Ishikawa (cell line): ENCODE results near the gene GSTM3.

Source experiments
- CEBPB ChIP-seq: IDR thresholded peaks from 2 replicates; pipeline ENCODE4 v1.6.1; 2012
- CREB1 ChIP-seq: IDR thresholded peaks from 2 replicates; pipeline ENCODE4 v1.6.1; 2012; ENCODE audit warnings: low read depth
- EGR1 ChIP-seq: IDR thresholded peaks from 2 replicates; pipeline ENCODE4 v1.6.1; 2012
- EP300 ChIP-seq: IDR thresholded peaks from 2 replicates; pipeline ENCODE4 v1.6.1; 2012; ENCODE audit warnings: borderline replicate concordance
- FOXM1 ChIP-seq: IDR thresholded peaks from 2 replicates; pipeline ENCODE4 v1.6.1; 2012; ENCODE audit warnings: low read depth, borderline replicate concordance
- NFIC ChIP-seq: IDR thresholded peaks from 2 replicates; pipeline ENCODE4 v1.6.1; 2012
- RAD21 ChIP-seq: IDR thresholded peaks from 2 replicates; pipeline ENCODE4 v1.6.1; 2012; ENCODE audit warnings: low read depth
- REST ChIP-seq: IDR thresholded peaks from 2 replicates; pipeline ENCODE4 v1.6.1; 2012; ENCODE audit warnings: low read depth, mild to moderate bottlenecking
- TAF1 ChIP-seq: IDR thresholded peaks from 2 replicates; pipeline ENCODE4 v1.6.1; 2012; ENCODE audit warnings: low read depth, mild to moderate bottlenecking
- TCF12 ChIP-seq: IDR thresholded peaks from 2 replicates; pipeline ENCODE4 v1.6.1; 2012; ENCODE audit warnings: low read depth
- TEAD4 ChIP-seq: IDR thresholded peaks from 2 replicates; pipeline ENCODE4 v1.6.1; 2012
- YY1 ChIP-seq: IDR thresholded peaks from 2 replicates; pipeline ENCODE4 v1.6.1; 2012; ENCODE audit warnings: low read depth
- ZBTB7A ChIP-seq: IDR thresholded peaks from 2 replicates; pipeline ENCODE4 v1.6.1; 2012; ENCODE audit warnings: low read depth
- TF ChIP-seq, protein P1 (sequence below): IDR thresholded peaks from 2 replicates; pipeline ENCODE4 v1.6.1; 2012
- TF ChIP-seq, protein P2 (sequence below): IDR thresholded peaks from 2 replicates; pipeline ENCODE4 v1.6.1; 2012

GSTM3 gene

DNA sequence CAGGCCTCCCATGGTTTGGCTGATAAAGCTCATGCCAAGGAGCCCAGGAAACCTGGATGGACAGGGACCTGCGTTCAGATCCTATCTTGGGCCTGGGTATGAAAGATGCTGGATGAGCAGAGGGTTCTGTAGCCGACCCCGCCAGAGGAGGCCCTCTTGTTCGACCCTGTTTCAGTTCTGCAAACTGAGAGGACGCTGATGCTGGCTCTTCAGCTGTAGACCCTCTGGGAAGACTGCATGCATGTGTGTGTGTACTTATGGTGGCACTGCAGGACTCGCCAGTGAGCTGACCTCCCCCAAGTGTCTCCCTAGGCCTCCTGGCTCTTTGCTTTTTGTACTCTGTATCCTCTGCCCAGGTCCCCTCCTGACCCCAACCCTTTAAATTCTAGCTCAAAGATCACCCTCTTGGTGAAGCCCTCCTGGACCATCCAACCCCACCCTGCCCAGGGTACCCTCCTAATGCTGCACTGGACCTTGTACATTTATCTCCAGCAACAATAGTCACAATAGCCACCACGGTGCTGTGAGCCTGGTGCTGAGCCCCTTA, 21.3 kb upstream of the GSTM3 start:
- TF ChIP-seq YY1 (no peak), FOXM1 (no peak), TEAD4 (no peak), CEBPB (no peak), ZBTB7A (no peak), TAF1 (no peak), REST (no peak), CREB1 (no peak), RAD21 (no peak), EP300 (no peak), NFIC (no peak), TCF12 (no peak), EGR1 (no peak)
- TF ChIP-seq, protein P1, sequence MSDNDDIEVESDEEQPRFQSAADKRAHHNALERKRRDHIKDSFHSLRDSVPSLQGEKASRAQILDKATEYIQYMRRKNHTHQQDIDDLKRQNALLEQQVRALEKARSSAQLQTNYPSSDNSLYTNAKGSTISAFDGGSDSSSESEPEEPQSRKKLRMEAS: no peak
- TF ChIP-seq, protein P2, sequence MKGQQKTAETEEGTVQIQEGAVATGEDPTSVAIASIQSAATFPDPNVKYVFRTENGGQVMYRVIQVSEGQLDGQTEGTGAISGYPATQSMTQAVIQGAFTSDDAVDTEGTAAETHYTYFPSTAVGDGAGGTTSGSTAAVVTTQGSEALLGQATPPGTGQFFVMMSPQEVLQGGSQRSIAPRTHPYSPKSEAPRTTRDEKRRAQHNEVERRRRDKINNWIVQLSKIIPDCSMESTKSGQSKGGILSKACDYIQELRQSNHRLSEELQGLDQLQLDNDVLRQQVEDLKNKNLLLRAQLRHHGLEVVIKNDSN: no peak

GRCh38 chr1:109761227-109762038, 20.6 kb upstream of the GSTM3 start:
- no peak for TF ChIP-seq TAF1
- TF ChIP-seq EP300: no peak
- TF ChIP-seq CREB1: no peak
- TF ChIP-seq REST: no peak
- TF ChIP-seq FOXM1: no peak
- no peak for TF ChIP-seq CEBPB
- TF ChIP-seq, protein P2: no peak
- no peak for TF ChIP-seq YY1
- TF ChIP-seq EGR1: no peak
- TF ChIP-seq TCF12: no peak
- TF ChIP-seq TEAD4: no peak
- TF ChIP-seq RAD21: no peak
- TF ChIP-seq, protein P1: no peak
- no peak for TF ChIP-seq NFIC
- no peak for TF ChIP-seq ZBTB7A

- TF ChIP-seq EGR1 (no peak), EP300 (no peak), ZBTB7A (no peak), TCF12 (no peak), FOXM1 (no peak)
Measured at GRCh38 chr1:109760581-109761226, 19.9 kb upstream of the GSTM3 start.

DNA sequence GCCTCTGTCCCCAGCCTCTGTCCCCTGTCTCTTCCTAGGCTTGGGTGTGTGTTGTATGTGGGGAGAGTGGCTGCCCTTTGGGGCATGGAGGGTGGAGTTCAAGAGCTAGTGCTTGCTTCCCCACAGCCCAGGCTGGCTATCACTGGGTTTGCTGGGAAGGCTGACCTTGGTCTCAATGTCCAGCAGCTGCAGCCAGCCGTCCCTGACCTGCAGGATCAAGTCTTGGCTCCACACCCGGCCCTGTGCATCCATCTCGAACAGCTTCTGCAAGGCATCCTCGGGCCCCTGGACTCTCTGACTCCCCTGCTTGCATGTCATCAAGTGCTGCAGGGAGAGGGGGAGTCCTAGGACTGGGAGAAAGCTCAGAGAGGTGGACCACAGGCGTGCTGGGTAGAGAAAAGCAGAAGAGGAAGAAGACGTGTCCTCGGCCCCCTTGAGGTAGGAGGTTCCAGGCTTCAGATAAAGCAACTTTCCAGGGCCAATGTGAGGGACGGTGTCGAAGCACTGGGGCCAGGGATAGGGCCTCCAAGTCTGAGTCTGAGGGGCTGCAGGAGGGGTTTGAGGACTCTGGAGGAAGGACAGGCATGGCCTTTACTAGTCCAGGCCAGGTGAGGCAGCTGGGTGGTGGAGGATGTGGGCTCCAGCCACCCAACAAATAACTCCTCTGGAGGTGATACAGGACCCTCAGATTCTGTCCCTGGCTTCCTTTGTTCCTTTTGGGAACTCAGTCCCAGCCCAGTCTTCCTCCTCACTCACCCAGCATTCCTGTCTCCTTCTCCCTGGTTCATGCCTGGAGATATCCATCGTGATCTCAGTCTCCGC, 18.9 kb upstream of the GSTM3 start:
- no peak for TF ChIP-seq REST
